T-helper 2 cell (primary cell): ENCODE results near the gene HAUS2.
"Not testable (repeated sequence)": the region's sequence is repeated elsewhere in the genome, so short reads cannot be mapped to it uniquely, and the experiment has no call there.

Experiments
- DNase-seq, 5 experiments: peaks; one replicate each; pipeline versions ENCODE4 v3.0.0 to v3.0.0-alpha.2; 2012 to 2022

HAUS2 gene

GRCh38 chr15:42576040-42576594 is 27.5 kb downstream of the HAUS2 start:
- DNase-seq, result no peak

DNA sequence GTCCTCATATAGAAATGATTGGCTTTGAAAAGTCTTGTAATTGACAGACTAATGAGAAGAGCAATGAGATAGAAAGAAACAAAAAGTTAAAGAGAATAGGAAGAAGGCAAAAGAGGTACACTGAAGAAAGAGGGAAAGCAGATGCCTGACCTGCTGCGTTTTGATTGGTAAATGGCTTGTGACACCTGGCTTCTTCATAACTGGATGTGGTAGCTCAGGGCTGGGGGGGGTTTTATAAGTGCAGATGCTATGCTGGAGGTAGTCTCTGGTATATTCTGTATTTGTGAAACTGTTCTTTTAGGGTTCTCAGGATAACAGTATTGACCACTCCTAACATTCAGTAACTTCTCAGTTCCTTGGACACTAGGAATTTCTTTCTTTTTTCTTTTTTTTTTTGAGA is 28.1 kb downstream of the HAUS2 start:
- peak in 1 of 5 experiments; percentile 41 for DNase-seq

- peak in 1 of 5 experiments; percentile 47 for DNase-seq
These were observed 28.9 kb downstream of the HAUS2 start for GRCh38 chr15:42577514-42578031.

- no peak for DNase-seq
These were observed 30.4 kb downstream of the HAUS2 start for GRCh38 chr15:42578984-42579537.

GRCh38 chr15:42581272-42581730 is 32.7 kb downstream of the HAUS2 start:
- peak; percentile 50 to 91 (median 64) for DNase-seq

- no peak for DNase-seq
These were observed 34.1 kb downstream of the HAUS2 start for GRCh38 chr15:42582569-42583375.

- DNase-seq, result no peak
These were observed 35.6 kb downstream of the HAUS2 start for GRCh38 chr15:42584031-42584765.

DNA sequence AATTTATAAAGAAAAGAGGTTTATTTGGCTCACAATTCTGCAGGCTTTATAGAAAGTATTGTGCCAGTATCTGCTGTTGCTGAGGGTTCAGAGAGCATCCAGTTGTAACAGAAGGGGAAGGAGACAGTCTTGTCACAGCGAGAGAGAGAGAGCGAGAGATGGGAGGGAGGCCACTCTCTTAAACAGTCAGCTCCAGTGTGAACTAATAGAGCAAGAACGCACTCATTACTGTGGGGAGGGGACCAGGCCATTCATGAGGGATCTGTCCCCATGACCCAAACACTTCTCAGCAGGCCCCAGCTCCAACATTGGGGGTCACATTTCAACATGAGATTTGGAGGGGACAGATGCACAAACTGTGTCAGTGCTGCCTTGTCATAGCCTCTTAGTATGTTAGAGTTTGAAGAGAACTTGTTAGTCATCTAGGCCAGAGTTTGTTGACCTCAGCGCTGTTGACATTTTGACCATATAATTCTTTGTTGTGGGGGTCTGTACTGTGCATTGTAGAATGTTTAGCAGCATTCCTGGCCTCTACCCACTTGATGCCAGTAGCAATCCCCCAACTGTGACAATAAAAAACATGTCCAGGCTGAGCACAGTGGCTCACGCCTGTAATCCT is 42.1 kb downstream of the HAUS2 start:
- no peak for DNase-seq

DNA sequence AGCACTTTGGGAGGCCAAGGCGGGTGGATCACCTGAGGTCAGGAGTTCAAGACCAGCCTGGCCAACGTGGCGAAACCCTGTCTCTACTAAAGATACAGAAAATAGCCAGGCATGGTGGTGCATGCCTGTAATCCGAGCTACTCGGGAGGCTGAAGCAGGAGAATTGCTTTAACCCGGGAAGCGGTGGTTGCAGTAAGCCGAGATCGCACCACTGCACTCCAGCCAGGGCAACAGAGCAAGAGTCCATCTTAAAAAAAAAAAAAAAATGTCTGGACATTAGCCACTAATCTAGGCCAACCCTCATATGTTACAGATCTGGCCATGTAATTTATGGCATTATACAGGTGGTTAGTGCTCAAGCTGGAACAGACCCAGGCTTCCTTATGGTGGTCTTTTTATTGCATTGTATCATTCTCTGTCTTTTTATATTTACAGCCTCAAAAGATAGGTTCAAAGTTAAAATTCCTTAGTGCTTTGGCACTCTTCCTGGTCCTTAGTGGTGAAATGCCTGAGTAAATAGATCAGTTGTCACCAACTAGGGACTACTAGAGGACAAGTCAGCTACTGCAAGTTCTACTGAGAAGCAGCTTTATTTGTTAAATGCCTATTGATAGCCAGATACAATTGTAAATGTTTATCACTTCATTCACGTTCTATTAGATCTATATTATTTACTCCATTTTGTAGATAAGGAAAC is 42.7 kb downstream of the HAUS2 start:
- peak in 1 of 5 experiments; percentile 19 for DNase-seq

- no peak for DNase-seq
These were observed 44.1 kb downstream of the HAUS2 start for GRCh38 chr15:42592716-42593115.

DNA sequence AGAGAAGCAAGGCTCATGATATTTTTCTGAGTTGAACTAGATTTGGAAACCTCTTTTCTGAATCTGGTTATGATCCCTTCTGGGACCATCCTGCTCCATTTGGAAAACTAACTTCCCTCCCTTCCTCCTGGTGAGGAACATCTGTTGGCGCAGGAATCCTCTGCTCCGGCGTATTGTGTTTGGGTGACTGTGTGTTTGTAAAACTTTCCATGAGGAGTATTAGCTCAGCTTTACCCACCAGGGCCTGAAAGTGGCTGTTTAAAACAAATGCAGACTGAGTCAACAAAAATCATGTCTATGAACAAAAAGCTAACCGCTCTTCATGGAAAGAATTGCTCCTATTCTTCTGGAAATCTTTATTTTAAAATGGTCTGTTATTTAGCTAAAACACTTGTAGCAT is 44.5 kb downstream of the HAUS2 start:
- DNase-seq, result no peak

DNA sequence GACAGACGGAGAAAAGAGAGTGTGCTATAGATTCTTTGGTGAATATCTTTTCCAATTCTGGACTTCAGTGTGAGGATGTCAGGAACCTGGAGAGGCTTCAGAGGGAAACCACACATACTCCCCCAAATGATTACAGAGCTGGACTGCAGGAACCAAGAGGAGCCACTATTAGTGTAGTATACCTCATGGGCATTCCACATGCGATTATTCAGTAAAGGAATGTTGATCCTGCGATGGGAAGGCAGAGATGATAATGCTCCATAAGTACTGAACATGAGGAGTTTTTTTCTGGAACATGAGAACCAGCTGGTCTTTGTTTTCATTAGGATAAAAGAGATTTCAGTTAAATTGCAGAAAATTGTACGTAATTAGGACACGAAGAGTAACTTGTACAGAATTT is 45.5 kb downstream of the HAUS2 start:
- DNase-seq, result no peak

DNA sequence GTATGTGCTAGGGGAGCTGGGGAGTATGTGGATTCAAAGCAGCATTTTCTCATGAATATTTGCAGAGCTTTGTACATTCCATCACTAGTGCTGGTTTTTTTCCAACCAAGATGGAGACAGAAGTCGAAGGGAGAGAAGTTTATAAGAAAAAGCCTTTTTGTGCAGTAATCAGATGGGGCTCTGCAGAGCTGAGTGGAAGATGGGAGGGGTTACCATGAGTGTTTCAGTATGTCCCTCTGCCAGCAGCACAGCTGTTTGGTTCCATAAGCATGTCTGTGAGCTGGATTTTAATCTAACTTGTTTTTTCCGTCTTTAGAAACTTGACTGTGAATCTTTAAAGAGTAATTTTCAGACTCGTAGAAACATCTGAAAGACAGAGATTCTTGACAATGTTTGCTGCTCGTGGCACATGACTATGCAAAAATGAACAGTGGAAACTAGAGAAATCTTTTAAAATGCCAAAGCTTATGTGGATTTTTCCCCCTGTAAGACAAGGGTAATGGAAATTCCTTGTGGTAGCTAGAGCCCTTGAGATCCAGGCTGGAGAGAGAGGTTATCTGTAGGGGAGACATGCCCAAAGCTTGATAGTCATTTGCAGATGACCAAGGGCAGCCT is 47.1 kb downstream of the HAUS2 start:
- no peak for DNase-seq

- not testable (repeated sequence) for DNase-seq
These were observed 52.7 kb downstream of the HAUS2 start for GRCh38 chr15:42601316-42601715.

DNA sequence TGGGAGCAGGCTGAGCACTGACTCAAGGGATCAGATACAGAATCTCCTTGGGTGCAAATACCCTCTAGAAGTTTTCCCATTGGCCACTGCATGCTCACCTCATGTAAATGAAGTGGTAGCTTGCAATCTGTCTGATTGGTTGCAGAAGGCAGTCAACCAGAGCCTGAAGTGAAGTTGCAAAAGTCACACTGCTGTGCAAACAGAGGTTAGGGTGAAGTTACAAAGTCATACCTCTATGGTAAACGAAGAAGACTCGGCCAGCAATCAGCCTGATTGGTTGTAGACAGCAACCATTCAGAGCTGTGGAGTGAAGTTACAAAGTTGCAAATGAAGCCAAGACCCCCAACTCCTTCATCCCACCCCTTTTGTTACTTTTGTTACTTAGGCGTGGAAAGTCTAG is 53.9 kb downstream of the HAUS2 start:
- no peak for DNase-seq

DNA sequence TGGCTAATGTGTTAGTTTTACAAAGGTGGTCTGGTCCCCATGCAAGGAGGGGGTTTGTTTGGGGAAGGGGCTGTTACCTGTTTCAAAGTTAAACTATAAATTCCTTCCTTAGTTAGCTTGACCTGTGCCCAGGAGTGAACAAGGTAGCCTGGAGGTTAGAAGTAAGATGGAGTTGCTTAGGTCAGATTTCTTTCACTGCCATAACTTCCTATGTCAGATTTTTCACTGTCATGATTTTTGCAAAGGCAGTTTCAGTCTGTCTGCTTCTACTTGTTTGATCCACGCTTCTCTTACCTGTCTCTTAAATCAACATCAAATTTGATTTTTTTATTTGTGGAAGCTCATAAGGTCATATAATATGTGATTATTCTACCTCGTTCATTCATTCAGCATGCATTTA is 55.3 kb downstream of the HAUS2 start:
- no peak for DNase-seq

GRCh38 chr15:42604894-42605744 is 56.5 kb downstream of the HAUS2 start:
- DNase-seq, result peak in 1 of 5 experiments; percentile 22

DNA sequence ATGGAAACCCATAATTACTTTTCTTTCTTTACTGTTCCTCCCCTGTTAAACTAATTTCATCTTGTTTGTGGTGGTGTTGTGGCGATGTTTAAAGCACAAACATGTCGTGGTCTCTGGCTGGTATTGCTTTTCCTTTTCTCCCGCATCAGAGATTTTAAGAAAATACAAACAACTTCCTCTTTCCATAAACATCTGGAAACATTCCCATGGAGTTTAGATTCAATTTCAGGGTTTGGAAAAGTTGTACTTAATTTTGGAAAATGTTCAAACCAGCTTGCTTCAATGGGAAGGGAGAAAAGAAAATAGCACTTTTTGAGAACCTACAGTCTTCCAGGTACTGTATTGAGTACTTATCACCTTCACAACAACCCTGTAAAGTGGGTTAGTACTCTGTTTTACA is 57.2 kb downstream of the HAUS2 start:
- DNase-seq, result peak in 1 of 5 experiments; percentile 9

DNA sequence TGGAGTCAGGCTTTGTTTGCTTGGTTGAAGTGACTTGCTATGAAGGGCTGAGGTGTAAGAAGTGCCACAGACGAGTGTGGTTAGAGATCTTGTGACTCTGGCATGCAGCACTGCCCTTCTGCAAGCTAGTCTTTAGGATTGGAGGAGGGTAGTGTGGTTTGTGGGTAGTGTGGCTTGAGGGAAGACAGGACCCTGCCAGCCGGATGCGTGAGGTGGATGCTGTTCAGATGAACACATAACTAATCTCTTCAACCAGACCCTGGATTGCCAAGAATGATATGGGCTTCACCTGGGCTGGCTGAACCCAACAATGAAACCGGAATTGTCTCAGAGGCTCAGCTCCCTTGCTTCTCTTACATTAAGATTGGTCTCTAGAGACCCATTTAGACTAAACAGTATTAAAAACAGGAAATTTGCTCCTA is 59.5 kb downstream of the HAUS2 start:
- peak in 3 of 5 experiments; percentile 8 to 94 (median 63) for DNase-seq

DNA sequence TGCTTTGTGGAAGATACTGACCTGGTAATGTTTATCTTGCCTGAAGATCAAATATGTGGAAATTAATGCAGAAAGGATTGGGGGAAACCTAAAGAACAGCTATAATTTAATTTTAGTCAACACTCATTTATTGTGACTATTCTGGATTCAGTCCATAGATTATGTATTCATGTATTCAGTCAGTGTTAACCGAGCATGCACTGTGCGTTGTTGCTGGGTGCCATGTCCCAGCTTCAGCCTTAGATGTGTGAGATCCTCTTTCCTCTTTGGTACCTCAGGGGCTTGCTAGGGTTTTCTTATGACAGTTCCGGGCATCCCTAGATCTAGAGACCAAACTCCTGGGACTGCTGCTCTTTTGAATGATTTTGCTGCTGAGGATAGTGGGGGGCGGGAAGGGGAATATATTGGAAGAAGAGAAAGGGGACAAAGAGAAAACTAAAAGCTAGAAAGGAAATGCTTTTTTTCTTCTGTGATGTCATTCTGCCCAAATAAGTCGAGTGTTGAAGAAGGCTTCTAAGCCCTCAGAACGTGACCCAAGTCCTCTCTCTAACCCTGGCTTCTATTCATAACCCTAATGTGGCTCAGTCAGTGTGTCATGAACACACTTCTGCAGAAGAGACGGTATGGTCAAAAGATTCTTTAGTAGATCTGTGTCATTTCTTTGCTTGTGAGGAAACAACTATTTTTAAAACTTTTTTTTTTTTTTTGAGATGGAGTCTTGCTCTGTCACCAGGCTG is 60.3 kb downstream of the HAUS2 start:
- peak in 1 of 5 experiments; percentile 76 for DNase-seq
